GM12891 (cell line): ENCODE results near the gene RUVBL2.

ENCODE experiments used
- PAX5 ChIP-seq: IDR thresholded peaks from 2 replicates; pipeline ENCODE4 v1.6.1; 2011; ENCODE audit warnings: low read length, moderate library complexity, mild to moderate bottlenecking; ENCODE audit not compliant: insufficient read depth, severe bottlenecking
- POLR2A ChIP-seq: IDR thresholded peaks from 2 replicates; pipeline ENCODE4 v1.6.1; 2011; ENCODE audit warnings: low read depth, low read length, control low read depth
- POLR2AphosphoS5 ChIP-seq: IDR thresholded peaks from 2 replicates; pipeline ENCODE4 v1.6.1; 2011; ENCODE audit warnings: low read depth, low read length, control low read depth
- POU2F2 ChIP-seq: IDR thresholded peaks from 2 replicates; pipeline ENCODE4 v1.6.1; 2011; ENCODE audit warnings: low read depth, mild to moderate bottlenecking, control low read depth, low read length, moderate library complexity
- TAF1 ChIP-seq: IDR thresholded peaks from 2 replicates; pipeline ENCODE4 v1.6.1; 2011; ENCODE audit warnings: low read depth, low read length, control low read depth

DNA sequence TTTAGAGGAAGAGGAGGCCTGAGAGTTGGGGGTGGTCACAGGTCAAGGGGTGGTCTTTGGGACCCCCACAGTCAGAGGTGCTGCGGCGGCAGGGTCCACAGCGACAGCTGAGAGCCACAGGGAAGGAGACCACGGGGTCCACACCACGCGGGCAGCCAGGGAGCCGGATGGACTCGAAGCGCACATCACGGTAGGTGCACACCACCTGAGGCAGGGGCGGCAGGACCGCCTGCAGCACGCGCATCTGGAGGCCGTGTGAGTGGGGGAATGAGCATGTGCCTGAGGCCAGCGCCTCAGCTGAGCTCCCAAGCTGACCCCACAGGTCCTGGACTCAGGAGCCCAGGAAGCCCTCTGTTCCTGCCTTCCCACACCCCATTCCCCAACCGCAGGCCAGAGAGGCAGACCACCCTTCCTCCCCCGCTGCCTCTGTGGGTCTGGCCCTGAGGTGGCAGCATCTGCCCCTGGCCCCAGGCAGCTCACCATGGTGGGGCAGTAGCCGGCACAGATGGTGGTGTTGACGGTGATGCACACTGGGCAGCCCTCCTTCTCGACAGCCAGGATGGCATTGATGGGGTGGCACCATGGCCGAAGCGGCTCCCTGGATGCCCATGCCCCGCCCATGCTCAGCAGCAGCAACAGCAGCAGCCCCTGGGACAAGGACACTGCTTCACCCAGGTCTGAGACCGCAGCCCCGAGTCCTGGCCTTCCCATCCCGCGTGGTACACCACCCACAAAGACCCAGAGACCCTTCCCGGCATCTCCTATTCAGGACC is 22.6 kb downstream of the RUVBL2 start:
- no peak for TF ChIP-seq POLR2AphosphoS5
- TF ChIP-seq POLR2A: no peak
- no peak for TF ChIP-seq TAF1
- no peak for TF ChIP-seq PAX5
- no peak for TF ChIP-seq POU2F2
